Activated T-cell treated with anti-CD3 and anti-CD28 coated beads for 48 hours (primary cell): ENCODE results near the gene SPIRE2.
"Not testable (repeated sequence)": the region's sequence is repeated elsewhere in the genome, so short reads cannot be mapped to it uniquely, and the experiment has no call there.

Experiments used
- DNase-seq: peaks from one replicate; pipeline ENCODE4 v3.0.0-alpha.2; 2020; ENCODE audit warnings: low read depth

Gene SPIRE2

DNA sequence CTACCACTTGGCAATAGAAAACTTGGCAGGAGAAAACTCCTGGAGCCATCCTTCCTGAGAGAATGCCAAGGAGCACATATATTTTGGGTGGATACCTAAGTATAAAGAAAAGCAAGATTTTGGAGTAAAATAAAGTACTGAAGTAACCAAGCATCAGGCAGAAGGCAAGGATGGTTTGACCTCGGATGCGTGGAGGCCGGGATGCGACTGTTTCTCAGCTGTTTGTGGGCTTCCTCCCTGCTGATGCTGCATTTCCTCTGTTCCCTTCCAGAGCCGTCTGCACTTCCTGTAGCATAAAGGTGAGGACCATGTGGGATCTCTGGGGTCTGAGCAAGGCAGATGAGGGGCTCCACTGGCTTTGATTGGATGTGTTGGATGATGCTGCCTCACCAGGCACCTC, 39.6 kb downstream of the SPIRE2 start:
- DNase-seq: no peak

DNA sequence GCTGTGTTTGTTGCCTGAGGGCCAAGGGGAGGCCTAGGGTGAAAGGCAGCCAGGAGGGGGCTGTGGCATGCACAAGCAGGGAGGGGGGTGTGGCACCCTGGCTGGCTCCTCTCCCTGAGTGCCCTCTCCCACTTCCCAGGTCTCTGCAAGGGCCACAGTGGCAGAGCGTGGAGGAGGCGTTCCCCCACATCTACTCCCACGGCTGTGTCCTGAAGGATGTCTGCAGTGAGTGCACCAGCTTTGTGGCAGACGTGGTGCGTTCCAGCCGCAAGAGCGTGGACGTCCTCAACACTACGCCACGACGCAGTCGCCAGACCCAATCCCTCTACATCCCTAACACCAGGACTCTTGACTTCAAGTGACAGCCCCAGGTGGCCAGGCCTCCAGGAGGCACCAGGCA, 41.6 kb downstream of the SPIRE2 start:
- no peak for DNase-seq

DNA sequence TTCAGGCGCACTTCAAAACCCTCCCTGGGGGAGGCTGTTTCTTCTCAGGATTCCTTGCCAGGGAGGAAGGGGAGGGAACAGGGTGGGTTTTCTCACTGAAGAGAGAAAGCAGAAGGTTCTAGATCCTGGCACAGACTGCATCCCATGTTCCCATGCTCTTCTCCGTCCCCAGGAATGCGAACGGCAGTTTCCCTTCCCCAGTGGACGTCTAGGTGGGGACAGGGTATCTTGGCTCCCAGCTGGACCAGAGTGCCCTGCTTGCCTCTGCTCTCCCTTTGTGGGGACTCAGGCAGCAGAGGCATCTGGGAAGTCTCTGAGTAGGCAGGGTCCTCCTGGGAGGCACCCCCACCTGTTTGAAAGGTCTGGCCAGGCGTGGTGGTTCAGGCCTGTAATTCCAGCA, 42.2 kb downstream of the SPIRE2 start:
- no peak for DNase-seq

DNA sequence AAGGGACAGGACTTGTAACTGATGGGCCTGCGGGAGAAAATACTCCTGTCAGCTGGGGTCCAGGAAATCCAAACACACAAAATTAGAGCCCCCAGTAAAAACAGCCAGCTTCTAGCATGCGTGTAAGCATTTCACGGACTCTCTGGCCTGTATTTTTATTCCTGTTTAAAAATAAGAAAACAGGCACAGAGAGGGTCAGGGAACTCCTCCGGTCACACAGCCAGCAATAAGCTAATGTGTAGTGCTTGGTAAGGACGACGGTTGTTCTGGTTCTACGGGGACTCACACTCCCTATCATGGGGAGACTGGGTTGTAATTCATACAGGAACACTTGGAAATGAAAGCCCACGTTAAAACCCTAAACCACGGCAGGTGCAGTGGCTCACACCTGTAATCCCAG, 43.6 kb downstream of the SPIRE2 start:
- no peak for DNase-seq

DNA sequence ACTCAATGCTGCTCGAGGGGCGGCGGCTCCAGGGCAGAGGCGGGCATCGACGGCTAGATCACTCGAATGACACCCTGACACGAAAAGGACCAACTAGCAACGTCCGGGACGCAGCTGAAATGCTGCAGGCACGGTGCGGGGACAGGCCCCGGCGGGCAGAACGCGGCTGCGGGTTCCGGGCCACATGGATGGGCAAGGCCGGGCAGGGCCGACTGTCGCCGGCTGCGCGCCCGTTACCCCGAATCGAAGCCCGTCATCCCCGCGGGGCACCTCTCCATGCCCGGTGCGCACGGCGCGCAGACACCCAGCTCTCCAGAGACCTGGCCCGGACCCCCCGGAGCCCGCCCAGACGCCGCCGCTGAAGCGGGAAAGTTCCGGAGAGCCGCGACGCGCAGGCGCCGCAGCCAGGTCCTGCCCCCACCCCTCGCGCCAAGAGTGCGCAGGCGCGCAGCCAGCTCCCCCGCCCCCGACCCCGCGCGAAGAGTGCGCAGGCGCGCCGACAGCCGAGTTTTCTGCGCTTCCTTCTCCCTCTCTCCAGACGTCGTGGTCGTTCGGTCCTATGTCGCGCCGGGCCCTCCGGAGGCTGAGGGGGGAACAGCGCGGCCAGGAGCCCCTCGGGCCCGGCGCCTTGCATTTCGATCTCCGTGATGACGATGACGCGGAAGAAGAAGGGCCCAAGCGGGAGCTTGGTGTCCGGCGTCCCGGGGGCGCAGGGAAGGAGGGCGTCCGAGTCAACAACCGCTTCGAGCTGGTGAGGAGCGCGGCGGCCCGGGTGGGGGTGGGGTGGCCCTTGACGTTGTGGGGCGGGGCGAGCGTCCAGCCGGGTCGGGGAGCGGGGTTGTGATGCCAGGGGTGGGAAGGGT, 45.1 kb downstream of the SPIRE2 start, which contains the start of gene TCF25:
TCF25 (plus strand) TSS at position 484 of the 863 bp plus-strand sequence; CDS start at position 560, 76 bp downstream.
- peak; percentile 87 for DNase-seq

DNA sequence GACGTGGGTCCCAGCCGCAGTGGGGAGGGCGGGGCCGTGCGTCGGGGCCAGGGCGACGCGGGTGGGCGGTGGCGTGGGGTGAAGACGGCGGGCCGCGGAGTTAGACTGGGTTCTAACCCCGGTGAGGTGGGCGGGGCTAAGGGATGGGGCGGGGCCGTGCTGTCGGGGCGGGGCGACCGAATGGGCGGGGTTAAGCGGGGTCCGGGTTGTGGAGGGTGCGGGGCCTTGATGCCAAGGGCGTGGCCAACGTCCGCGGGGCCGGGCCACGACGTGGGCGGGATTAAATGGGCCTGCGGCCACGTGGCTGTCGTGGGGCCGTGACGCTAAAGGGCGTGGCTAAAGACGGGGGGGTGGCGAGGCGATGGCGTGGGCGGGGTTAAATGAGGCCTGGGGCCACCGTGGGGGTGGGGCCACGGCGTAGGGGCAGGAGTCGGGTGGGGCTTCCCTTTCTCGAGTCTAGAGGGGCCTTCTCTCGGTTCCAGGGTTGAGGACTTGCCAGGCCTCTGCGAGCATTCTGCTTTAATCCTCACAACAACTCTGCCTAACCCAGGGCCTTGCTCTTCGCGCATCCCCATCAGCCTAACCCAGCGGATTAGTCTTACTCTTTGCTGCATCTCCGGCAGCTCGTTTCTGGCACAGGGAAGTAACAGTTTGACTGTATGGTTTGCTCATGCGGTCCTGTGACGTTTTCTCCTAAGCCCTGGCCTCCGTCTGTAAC, 45.9 kb downstream of the SPIRE2 start:
- DNase-seq: peak; percentile 97

DNA sequence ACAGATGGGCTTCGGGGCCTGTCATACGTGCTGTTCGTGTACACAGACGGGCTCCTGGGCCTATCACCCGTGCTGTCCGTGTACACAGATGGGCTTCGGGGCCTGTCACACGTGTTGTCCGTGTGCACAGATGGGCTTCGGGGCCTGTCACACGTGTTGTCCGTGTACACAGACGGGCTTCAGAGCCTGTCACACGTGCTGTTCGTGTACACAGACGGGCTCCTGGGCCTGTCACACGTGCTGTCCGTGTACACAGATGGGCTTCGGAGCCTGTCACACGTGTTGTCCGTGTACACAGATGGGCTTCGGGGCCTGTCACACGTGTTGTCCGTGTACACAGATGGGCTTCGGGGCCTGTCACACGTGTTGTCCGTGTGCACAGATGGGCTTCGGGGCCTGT, 50.8 kb downstream of the SPIRE2 start:
- DNase-seq: not testable (repeated sequence)

DNA sequence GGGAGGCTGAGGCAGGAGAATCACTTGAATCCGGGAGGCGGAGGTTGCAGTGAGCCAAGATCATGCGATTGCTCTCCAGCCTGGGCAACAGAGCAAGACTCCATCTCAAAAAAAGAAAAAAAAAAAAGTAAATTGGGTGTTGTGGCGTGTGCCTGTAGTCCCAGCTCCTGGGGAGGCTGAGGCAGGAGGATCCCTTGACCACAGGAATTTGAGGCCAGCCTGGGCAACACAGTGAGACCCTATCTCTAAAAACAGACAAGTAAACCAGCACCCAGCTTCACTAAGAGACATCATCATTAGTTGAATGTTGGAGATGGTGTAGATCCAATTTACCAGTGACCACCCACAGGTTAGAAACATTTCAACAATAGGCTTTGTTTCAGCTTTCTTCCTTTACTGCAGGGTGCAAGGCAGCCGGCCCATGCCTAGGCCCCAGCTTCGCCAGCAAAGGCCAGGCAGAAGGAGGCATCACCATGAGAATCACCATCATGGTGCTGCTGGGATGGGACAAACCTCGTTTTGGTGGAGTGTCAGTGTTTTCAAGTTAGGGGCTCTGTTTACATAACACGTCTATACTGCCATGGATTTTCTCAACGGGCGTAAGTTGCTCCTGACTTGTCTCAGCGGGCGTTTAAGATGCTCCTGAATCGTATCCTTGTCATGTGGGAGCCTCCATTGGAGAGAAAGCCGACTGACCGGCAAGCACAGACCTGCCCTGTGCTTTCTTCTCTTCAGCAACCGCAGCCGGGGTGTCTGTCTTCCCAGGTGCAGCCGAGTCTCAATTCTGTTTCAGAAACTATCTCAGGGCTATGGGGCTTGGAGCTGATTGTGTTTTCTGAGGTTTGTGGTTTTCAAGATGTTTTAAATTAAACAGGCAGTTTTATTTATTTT, 52.4 kb downstream of the SPIRE2 start:
- DNase-seq: no peak

DNA sequence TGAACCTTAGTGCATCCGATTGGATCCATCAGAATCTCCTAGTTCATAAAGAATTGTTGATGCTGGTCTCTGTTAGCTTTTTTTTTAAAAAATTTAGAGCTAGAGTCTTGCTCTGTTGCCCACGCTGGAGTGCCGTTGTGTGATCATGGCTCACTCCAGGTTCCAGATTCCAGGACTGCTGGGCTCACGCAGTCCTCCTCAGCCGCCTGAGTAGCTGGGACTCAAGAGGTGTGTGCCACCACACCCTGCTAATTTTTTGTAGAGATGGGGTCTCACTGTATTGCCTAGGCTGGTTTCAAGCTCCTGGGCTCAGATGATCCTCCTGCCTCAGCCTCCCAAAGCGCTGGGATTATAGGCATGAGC, 53.1 kb downstream of the SPIRE2 start:
- DNase-seq: no peak

DNA sequence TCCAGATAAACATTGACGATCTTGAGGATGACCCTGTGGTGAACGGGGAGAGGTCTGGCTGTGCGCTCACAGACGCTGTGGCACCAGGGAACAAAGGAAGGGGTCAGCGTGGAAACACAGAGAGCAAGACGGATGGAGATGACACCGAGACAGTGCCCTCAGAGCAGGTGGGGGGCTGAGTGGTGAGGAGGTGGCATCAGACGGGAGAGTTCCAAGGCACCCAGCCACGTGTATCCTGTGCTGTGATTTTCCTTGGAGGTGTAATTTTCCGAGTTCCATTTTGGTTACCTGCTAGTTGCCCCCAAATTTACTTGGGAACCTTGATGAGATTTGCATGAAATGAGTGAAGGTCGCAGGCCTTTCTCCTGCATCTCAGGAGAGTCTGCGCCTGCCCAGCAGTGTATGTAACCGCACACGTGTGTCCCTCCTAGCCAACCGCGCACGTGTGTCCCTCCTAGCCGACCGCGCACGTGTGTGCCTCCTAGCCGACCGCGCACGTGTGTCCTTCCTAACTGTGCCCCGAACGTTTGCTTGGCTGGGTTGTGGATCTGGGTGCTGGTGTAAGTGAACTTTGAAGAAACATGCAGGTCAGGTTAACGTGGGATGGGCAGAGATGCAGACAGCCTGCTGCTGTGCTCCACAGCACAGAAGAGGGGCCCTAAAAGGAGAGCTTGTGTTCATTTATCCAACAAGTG, 55.2 kb downstream of the SPIRE2 start:
- no peak for DNase-seq

DNA sequence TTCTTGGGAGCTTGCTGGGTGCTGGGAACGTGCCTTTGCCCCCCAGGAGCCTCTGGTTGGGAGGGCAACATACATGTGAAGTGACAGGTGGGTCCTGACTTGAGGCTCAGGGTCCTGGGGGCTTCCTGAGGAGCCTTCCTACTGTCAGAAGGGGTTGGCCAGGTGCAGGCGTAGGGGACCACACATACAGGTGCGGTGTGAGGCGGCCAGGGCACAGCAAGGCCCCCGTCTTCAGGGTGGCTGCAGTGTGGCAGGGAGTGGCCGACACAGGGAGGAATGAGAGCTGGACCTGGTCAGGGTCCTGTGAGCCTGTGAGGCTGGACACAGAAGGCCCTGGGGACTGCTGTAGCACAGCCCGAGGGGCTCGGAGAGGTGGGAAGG, 55.8 kb downstream of the SPIRE2 start:
- DNase-seq: no peak

DNA sequence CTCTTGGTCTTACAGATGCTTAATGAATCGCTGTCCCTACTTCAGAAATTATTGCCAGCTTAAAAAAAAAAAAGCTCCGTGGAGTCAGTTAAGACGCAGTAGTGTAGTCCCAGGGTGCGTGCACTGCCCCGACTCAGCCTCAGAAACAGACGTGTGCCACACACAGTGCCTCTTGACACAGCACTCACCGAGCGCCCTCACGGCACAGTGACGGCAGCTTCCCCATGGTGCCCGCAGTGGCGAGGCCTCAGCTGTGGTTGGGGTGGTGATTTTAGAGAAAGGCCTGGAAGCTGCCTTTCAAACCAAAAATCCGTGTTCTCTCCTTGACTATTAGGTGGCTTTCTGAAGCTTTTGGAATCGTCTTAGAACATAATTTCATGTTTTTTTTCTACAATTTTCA, 59.0 kb downstream of the SPIRE2 start:
- DNase-seq: no peak

DNA sequence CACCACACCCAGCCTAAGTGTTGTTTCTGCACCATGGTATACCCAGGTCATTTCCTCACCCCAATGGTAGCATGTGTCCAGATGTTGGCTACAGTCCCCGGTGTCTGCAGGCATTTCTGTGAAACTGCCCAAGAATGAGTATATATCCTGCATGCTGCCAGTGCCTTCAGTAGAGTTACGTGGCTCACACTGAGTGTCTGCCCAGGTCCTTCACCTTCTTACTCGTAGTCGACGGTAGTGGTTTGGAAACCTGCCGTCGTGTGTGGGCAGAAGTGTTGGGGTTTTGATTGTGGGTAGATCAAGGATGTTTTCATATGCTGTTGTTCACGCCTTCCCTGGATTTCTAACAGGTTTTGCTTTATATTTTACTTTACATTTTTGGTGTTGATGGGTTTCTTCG, 61.9 kb downstream of the SPIRE2 start:
- peak; percentile 42 for DNase-seq

DNA sequence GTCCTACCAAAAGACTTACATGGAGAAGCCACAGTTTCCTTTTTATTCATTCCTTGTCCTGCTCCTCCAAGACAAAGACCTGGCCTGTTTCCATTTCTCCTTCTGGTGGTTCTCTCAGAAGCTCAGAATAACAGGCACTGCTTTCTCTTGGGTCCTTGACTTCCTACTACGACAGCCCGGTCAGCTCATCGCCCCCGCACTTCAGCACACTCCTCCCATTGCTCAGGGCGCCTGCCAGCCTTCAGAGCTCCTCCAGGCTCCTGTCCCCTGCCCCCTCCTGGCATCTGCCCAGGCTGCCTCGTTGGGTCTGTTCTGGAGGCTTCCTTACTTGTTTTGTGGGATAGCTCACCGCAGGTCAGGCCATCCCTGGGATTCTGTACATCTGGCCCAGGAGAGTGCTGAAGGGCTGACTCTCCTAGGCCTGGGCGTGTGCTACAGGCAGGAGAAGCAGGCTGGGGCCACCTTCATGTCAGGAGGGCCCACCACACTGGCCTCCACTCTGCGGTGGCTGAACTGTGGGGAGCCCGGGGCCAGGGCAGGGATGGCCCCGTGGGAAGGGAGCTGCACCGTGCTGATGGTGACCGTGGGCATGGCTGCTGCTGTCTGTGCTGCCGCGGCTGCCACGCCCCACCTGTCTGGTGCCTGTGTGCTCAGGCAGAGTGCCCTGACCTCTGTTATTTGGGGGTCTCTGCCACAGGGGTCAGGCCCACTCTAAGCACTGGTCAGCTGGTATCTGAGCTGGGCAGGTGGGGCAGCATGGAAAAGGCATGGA, 62.8 kb downstream of the SPIRE2 start:
- no peak for DNase-seq

DNA sequence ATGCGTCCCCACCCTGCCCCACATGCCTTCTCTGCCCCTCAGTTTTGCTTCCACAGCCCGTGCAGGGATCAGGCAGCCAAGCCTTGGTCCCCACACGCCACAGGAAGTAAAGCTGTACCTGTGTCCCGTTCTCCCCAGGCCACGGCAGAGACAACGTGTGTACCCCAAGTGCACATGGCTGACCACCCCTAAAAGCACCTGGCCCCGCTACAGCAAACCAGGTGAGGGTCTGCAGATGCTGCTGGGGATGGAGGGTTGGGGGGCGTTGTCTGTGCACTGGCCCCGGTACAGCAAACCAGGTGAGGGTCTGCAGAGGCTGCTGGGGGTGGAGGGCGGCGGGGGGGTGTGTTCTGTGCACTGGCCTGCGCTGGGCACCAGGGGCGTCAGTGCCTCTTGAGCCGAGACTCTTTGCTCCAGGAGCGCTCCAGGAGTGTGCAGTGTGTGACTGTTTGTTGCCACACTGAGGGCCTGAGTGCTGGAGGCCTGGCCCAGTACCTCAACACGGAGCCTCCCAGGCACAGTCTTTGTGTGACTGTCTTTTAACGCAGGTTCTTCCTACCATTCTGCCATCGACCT, 63.9 kb downstream of the SPIRE2 start:
- DNase-seq: no peak

DNA sequence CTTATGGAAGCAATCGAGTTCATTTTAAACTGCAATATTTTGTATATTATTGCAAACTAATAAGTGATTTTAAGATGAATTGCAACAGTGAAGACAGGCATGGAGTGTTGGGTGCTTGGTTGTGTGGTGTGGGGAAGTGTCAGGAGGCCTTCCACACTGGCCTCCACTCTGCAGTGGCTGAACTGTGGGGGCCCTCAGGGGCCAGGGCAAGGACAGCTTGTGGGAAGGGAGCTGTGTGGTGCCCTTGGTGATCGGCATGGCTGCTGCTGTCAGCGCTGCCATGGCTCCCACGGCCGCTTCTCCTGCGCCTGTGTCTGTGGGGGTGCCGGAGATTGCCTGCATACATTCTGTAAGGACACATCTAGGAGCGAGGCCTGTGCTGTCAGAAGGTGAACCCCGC, 64.4 kb downstream of the SPIRE2 start:
- no peak for DNase-seq

DNA sequence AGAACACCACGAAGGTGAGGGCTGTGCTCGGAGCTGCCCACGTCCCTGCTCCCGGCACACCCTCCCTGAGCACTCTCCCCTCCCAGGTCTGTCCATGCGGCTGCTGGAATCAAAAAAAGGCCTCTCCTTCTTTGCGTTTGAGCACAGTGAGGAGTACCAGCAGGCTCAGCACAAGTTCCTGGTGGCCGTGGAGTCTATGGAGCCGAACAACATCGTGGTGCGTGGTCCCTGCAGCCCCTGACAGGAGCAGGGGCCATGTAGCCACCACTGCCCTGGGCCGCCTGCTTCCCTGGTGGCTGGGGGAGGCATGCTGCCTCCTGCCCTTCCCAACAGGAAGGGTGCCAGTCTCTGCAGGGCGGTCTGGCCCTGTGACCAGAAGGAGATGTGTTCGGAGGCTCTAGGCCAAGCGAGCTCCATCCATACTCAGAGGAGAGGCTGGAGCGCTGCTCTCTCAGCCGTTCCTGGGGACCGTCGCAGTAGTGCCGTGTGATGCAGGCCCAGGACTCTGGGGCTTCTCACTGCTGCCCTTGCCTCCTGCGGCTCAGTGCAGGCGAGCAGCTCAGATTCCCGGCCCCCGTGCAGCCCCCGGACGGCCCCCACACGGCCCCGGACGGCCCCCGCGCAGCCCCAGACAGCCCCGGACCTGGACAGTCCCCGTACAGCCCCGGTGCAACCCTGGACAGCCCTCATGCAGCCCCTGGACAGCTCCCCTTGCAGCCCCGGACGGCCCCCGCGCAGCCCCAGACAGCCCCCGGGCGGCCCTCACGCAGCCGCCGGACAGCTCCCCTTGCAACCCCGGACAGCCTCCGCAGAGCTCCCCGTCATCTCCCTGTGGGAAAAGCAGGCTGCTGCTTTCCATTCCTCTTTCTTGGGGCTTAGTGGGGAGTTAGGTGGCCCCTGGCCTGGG, 65.6 kb downstream of the SPIRE2 start:
- DNase-seq: no peak

DNA sequence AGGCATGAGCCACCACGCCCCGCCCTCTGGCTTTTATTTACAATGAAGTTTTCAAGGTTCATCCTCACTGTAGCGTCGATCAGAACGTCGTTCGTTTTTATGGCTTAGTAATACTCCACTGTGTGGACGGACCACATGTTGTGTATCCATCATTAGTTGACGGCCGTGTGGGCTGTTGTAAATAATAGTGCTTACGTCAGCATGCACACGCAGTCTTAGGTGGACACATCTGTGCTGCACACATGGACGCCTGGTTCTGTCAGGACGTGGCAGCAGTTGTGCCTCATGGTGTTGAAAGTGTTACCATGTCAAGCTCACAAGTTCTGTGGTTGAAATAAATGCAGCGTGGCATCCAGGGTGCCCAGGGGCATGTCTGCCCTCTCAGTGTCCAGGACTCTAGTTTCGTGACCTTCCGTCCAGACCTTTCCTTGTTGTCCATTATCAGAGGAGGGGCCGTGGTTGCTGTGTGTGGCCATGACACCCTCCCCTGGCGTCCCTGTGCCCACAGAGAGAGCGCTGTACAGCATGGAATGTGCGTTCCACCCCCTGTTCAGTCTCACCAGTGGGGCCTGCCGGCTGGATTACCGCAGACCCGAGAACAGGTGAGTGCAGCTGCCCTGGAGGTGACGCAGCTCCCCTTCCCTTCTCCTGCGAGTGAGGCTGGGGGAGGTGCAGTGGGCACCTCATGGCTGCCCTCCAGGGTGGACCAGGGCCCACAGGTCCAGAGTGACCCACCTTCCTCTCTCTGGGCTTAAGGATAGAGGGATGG, 67.4 kb downstream of the SPIRE2 start:
- DNase-seq: no peak

DNA sequence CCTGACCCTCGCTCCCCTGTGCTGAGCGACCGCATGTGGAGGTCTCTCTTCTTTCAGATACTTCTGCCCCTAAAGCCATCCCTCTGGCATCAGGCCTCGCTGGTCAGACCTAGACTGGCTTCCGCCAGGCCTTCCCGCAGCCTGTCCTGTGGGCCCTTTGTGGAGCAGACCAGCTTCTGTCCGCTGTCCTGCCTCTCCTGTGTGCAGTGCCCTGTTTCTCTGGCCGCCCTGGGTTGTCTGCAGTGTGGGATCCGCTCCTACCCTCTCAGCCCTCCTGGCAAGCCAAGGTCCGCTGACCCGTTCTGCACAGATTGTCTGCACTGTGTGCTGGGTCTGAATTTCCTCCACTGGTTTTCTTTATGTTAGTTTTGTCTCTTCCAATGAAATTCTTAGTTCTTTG, 68.9 kb downstream of the SPIRE2 start:
- no peak for DNase-seq
